22Rv1 (cell line): ENCODE data around the gene SRP54.

Experiments used
- CTCF ChIP-seq: fragments of 450-650 bp; IDR thresholded peaks from 2 replicates; pipeline ENCODE4 v1.5.1; 2017; ENCODE audit warnings: mild to moderate bottlenecking
- ZFX ChIP-seq: fragments of 450-650 bp; IDR thresholded peaks from 2 replicates; pipeline ENCODE4 v1.6.1; 2017; ENCODE audit warnings: antibody characterized with exemption, borderline replicate concordance

GRCh38 chr14:35046751-35047536, 64.2 kb downstream of the SRP54 start:
- TF ChIP-seq CTCF: no peak
- TF ChIP-seq ZFX: no peak
